DMS114 treated with DMSO at 0.1 percent for 48 hours (cell line): ENCODE data around the gene FOXP1.

Experiments used
- DNase-seq: peaks from one replicate; lab custom pipeline; 2025; ENCODE audit not compliant: unreplicated experiment; lab: John Stamatoyannopoulos, UW

FOXP1 gene

GRCh38 chr3:71384837-71385716 lies 198.5 kb downstream of the FOXP1 start:
- no peak for DNase-seq

GRCh38 chr3:71384388-71384787 lies 199.1 kb downstream of the FOXP1 start:
- DNase-seq, result no peak

GRCh38 chr3:71380096-71380495 lies 203.4 kb downstream of the FOXP1 start:
- no peak for DNase-seq

GRCh38 chr3:71378509-71378908 lies 205.0 kb downstream of the FOXP1 start:
- no peak for DNase-seq

- DNase-seq, result no peak
Observed at GRCh38 chr3:71376911-71377310, 206.6 kb downstream of the FOXP1 start.

GRCh38 chr3:71376503-71376902 lies 207.0 kb downstream of the FOXP1 start:
- DNase-seq, result no peak

- DNase-seq, result no peak
Observed at GRCh38 chr3:71374582-71374981, 208.9 kb downstream of the FOXP1 start.

- no peak for DNase-seq
Observed at GRCh38 chr3:71372911-71373637, 210.5 kb downstream of the FOXP1 start.

GRCh38 chr3:71372241-71372768 lies 211.2 kb downstream of the FOXP1 start:
- DNase-seq, result no peak

GRCh38 chr3:71371282-71371681 lies 212.2 kb downstream of the FOXP1 start:
- DNase-seq, result no peak

- no peak for DNase-seq
Observed at GRCh38 chr3:71370467-71370866, 213.1 kb downstream of the FOXP1 start.

- DNase-seq, result no peak
Observed at GRCh38 chr3:71369701-71370391, 213.7 kb downstream of the FOXP1 start.

GRCh38 chr3:71366988-71367604 lies 216.4 kb downstream of the FOXP1 start:
- no peak for DNase-seq

GRCh38 chr3:71361334-71361890 lies 222.1 kb downstream of the FOXP1 start:
- DNase-seq, result no peak

- DNase-seq, result no peak
Observed at GRCh38 chr3:71360764-71361163, 222.8 kb downstream of the FOXP1 start.

GRCh38 chr3:71360180-71360579 lies 223.3 kb downstream of the FOXP1 start:
- DNase-seq, result no peak

GRCh38 chr3:71358243-71358642 lies 225.3 kb downstream of the FOXP1 start:
- DNase-seq, result no peak

- DNase-seq, result no peak
Observed at GRCh38 chr3:71356265-71356664, 227.3 kb downstream of the FOXP1 start.

GRCh38 chr3:71355862-71356261 lies 227.7 kb downstream of the FOXP1 start:
- DNase-seq, result no peak

GRCh38 chr3:71355037-71355436 lies 228.5 kb downstream of the FOXP1 start:
- no peak for DNase-seq
